Measurements from ENCODE around the gene ARRB1. TPM values are rescaled to one million over a fixed set of nuclear protein-coding genes. Genes with fewer than 3 reads are reported as not detected.

Gene ARRB1
- total and polyA plus RNA-seq, 2 of the 13 experiments (the other 11 are each of a cell fraction or from before 2014, with no cell fraction given): 22.5 to 35.7 TPM

DNA sequence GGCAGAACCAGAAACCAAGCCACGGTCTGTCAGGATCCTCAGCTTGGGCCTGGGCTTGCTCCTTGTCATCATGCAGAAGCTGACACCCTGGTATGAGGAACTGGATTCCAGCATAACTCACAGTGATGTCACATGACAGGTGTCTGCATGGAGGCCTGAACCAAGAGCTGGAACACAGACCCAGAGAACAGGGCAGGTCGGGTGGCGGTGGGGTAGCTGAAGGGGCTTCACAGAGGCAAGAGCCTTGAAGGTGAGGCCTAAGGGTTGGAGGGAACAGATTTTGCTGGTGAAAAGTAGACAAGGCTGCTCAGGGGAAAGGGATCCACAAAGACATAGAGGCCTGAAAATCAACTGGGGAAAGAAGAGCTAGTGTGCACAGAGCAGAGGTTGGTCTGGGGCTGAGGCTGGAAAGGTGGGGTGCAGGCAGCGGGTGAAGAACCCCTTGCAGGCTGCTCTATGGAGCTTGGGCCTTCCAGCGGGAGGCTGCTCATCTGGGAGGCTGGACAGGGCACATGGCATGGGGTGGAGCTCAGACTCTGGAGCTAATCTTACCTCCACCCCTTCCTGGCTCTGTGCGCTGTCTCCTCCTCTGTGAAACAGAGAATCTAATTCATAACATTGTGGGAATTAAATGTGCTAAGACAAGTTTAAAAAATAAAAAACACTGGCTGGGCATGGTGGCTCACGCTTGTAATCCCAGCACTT lies 29.4 kb upstream of the ARRB1 start (continued):
- TF ChIP-seq ZNF883 (CRISPR knock-in tag; IDR thresholded peaks at IDR 0.05; ENCODE audit: not compliant biosample characterization): peak; percentile 51
- TF ChIP-seq ZFX (CRISPR knock-in tag; IDR thresholded peaks at IDR 0.05; ENCODE audit: low read depth): peak; percentile 47
- TF ChIP-seq FOXK2 (IDR thresholded peaks at IDR 0.05): no peak
- TF ChIP-seq TEAD3 (CRISPR knock-in tag; optimal IDR thresholded peaks at IDR 0.05; ENCODE audit: borderline replicate concordance): peak; percentile 100
- TF ChIP-seq CREB1 (IDR thresholded peaks at IDR 0.05): peak; percentile 75
- no peak for TF ChIP-seq CREB1 (CRISPR knock-in tag; IDR thresholded peaks at IDR 0.05)
- no peak for TF ChIP-seq ZNF782 (CRISPR knock-in tag; IDR thresholded peaks at IDR 0.05; ENCODE audit: borderline replicate concordance)
- TF ChIP-seq, protein P1, sequence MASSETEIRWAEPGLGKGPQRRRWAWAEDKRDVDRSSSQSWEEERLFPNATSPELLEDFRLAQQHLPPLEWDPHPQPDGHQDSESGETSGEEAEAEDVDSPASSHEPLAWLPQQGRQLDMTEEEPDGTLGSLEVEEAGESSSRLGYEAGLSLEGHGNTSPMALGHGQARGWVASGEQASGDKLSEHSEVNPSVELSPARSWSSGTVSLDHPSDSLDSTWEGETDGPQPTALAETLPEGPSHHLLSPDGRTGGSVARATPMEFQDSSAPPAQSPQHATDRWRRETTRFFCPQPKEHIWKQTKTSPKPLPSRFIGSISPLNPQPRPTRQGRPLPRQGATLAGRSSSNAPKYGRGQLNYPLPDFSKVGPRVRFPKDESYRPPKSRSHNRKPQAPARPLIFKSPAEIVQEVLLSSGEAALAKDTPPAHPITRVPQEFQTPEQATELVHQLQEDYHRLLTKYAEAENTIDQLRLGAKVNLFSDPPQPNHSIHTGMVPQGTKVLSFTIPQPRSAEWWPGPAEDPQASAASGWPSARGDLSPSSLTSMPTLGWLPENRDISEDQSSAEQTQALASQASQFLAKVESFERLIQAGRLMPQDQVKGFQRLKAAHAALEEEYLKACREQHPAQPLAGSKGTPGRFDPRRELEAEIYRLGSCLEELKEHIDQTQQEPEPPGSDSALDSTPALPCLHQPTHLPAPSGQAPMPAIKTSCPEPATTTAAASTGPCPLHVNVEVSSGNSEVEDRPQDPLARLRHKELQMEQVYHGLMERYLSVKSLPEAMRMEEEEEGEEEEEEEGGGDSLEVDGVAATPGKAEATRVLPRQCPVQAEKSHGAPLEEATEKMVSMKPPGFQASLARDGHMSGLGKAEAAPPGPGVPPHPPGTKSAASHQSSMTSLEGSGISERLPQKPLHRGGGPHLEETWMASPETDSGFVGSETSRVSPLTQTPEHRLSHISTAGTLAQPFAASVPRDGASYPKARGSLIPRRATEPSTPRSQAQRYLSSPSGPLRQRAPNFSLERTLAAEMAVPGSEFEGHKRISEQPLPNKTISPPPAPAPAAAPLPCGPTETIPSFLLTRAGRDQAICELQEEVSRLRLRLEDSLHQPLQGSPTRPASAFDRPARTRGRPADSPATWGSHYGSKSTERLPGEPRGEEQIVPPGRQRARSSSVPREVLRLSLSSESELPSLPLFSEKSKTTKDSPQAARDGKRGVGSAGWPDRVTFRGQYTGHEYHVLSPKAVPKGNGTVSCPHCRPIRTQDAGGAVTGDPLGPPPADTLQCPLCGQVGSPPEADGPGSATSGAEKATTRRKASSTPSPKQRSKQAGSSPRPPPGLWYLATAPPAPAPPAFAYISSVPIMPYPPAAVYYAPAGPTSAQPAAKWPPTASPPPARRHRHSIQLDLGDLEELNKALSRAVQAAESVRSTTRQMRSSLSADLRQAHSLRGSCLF (CRISPR knock-in tag; IDR thresholded peaks at IDR 0.05; ENCODE audit: borderline replicate concordance): no peak
- no peak for TF ChIP-seq MYNN (CRISPR knock-in tag; IDR thresholded peaks at IDR 0.05; ENCODE audit: low read depth)
- TF ChIP-seq, protein P2, sequence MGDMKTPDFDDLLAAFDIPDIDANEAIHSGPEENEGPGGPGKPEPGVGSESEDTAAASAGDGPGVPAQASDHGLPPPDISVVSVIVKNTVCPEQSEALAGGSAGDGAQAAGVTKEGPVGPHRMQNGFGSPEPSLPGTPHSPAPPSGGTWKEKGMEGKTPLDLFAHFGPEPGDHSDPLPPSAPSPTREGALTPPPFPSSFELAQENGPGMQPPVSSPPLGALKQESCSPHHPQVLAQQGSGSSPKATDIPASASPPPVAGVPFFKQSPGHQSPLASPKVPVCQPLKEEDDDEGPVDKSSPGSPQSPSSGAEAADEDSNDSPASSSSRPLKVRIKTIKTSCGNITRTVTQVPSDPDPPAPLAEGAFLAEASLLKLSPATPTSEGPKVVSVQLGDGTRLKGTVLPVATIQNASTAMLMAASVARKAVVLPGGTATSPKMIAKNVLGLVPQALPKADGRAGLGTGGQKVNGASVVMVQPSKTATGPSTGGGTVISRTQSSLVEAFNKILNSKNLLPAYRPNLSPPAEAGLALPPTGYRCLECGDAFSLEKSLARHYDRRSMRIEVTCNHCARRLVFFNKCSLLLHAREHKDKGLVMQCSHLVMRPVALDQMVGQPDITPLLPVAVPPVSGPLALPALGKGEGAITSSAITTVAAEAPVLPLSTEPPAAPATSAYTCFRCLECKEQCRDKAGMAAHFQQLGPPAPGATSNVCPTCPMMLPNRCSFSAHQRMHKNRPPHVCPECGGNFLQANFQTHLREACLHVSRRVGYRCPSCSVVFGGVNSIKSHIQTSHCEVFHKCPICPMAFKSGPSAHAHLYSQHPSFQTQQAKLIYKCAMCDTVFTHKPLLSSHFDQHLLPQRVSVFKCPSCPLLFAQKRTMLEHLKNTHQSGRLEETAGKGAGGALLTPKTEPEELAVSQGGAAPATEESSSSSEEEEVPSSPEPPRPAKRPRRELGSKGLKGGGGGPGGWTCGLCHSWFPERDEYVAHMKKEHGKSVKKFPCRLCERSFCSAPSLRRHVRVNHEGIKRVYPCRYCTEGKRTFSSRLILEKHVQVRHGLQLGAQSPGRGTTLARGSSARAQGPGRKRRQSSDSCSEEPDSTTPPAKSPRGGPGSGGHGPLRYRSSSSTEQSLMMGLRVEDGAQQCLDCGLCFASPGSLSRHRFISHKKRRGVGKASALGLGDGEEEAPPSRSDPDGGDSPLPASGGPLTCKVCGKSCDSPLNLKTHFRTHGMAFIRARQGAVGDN (CRISPR knock-in tag; IDR thresholded peaks at IDR 0.05): peak; percentile 53
- TF ChIP-seq NRL (CRISPR knock-in tag; IDR thresholded peaks at IDR 0.05; ENCODE audit: borderline replicate concordance): 0 out of 2 replicates have a peak, but pooled peaks have one; percentile 36
- TF ChIP-seq ZNF652 (CRISPR knock-in tag; IDR thresholded peaks at IDR 0.05; ENCODE audit: borderline replicate concordance, low read depth): no peak
- TF ChIP-seq ELF3 (CRISPR knock-in tag; IDR thresholded peaks at IDR 0.05): peak; percentile 96
- TF ChIP-seq, protein P3, sequence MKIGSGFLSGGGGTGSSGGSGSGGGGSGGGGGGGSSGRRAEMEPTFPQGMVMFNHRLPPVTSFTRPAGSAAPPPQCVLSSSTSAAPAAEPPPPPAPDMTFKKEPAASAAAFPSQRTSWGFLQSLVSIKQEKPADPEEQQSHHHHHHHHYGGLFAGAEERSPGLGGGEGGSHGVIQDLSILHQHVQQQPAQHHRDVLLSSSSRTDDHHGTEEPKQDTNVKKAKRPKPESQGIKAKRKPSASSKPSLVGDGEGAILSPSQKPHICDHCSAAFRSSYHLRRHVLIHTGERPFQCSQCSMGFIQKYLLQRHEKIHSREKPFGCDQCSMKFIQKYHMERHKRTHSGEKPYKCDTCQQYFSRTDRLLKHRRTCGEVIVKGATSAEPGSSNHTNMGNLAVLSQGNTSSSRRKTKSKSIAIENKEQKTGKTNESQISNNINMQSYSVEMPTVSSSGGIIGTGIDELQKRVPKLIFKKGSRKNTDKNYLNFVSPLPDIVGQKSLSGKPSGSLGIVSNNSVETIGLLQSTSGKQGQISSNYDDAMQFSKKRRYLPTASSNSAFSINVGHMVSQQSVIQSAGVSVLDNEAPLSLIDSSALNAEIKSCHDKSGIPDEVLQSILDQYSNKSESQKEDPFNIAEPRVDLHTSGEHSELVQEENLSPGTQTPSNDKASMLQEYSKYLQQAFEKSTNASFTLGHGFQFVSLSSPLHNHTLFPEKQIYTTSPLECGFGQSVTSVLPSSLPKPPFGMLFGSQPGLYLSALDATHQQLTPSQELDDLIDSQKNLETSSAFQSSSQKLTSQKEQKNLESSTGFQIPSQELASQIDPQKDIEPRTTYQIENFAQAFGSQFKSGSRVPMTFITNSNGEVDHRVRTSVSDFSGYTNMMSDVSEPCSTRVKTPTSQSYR (CRISPR knock-in tag; IDR thresholded peaks at IDR 0.05; ENCODE audit: borderline replicate concordance): no peak
- peak; percentile 39; the same call in 1 of the 2 replicates for TF ChIP-seq RAD51 (IDR thresholded peaks at IDR 0.05; ENCODE audit: borderline replicate concordance)
- peak; percentile 85 for TF ChIP-seq SAP130 (CRISPR knock-in tag; IDR thresholded peaks at IDR 0.05; ENCODE audit: low read depth)
- TF ChIP-seq SPEN (CRISPR knock-in tag; IDR thresholded peaks at IDR 0.05; ENCODE audit: low read depth): 0 out of 2 replicates have a peak, but pooled peaks have one; percentile 27
- TF ChIP-seq ZNF335 (CRISPR knock-in tag; IDR thresholded peaks at IDR 0.05): peak; percentile 45; the same call in 1 of the 2 replicates
- TF ChIP-seq KLF9 (CRISPR knock-in tag; IDR thresholded peaks at IDR 0.05; ENCODE audit: low read depth): no peak
